C1 segment of cervical spinal cord (tissue), 14 donors: ENCODE data around the gene ATP5F1D.

Experiments used
- DNase-seq, 14 donors: peaks; one replicate each; lab custom pipeline; 2025; lab: John Stamatoyannopoulos, UW

Gene ATP5F1D

DNA sequence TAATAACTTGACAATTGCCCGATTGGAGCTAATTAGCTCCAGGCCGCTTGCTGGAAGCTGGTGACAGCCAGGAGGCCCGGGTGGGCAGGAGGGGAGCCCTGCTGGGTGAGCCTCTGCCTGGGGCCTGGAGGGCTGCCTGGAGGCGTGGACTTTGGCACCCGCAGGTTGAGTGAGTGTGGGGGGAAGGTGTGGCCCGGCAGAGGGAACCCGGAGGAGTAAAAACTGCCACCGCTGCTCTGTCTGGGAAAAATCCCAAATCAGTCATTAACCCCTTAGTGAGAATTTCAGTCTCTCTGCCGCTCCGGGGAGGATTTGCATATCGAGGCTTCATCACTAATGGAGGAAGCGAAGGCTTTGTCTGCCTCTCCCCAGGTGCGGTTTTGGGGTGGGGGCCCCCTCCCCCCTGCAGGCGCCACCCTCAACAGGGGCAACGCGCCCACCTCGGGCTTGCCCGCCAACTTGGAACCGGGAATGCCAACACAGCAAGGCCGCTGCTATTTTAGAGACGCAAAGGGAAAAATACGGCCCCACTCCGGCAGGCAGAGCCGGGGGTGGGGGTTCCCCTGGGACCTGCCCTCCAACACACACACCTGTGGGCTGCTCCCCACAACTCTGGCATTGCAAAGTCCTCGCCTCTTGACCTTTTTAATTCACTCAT lies 50.3 kb downstream of the ATP5F1D start:
- no peak for DNase-seq

DNA sequence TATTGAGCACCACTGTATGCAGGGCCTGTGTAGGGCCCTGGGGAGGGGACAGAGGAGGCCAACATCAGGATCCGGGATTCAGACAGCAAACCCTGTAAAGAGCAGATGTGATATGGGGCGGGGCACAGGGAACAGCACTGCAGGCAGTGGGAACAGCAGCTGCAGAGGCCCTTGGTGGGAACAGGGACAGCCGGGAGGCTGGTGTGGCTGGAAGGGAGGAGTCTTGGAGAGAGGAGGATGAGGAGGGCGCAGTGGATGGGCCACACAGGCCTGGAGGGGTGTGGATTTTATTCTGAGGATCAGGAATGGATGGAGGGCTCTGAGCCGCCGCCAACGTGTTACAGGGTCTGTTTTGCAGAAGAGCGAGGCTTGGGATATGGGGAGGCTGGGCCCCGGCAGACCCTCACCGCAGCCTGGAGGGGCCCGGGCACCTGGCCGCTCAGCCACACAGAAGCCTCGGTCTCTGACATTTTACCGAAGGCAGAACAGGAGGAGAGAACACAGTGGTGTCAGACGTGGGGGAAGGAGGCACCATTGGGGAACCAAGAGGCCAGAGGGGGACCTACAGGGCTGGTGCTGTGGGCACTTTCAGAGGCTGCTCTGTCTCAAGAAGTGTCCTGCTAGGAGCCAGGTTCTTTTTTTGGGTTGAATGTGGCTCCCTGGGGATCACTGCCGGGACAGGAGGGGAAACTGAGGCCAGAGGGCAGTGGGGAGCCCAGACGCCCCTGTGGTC lies 51.0 kb downstream of the ATP5F1D start:
- DNase-seq, result no peak

DNA sequence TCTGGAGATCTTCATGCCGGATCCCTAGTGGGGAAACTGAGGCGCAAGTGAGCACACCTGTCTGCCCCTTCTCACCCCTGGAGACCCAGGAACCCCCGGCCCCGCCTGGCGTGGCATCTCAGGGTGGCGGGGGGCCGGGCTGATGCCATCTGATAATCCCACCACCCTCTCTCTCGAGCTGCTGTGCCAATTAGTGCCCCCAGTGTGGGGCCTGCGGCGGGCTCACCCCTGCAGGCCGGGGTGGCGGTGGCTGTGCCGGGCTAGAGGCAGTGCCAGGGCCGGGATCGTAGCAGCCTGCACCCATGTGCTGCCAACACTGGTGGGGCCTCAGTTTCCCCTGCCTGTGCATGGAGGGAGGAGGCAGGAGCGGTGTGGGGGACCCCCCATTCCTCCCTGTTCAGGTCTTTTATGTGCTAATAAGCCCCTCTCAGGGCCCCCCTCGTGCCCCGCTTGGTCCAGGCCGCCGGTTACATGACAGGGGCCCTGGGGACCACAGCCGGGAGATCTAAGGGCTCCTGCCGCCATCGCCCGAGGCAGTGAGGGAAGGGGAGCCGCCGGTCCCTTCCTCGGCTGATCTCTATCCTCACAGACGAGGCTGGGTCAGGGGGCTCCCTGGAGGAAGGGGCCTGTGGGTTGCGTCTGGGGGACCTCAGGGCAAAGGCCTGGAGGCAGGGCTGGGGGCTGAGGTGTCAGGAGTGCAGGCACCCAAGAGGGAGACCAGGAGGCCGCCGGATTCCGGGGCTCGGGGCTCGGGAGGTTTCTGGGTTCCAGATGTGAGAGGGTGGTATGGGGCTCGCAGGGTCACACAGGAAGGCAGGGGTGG lies 52.4 kb downstream of the ATP5F1D start:
- no peak for DNase-seq
